GM23248 (cell line): ENCODE data around the gene LENG8. TPM values are rescaled to one million over a fixed set of nuclear protein-coding genes. Genes with fewer than 3 reads are reported as not detected.
"Not testable (repeated sequence)": the region's sequence is repeated elsewhere in the genome, so short reads cannot be mapped to it uniquely, and the experiment has no call there.

Experiments used
- DNase-seq: peaks from one replicate; pipeline ENCODE4 v3.0.0-alpha.2; 2015
- H2AFZ ChIP-seq: fragments of 200-600 bp; sonication (generic); 2 replicates; pipeline ENCODE4 v1.6.1; 2016; ENCODE audit warnings: antibody characterized with exemption
- H3F3A ChIP-seq: fragments of 200-600 bp; sonication (generic); 2 replicates; pipeline ENCODE4 v1.6.1; 2016; ENCODE audit warnings: mild to moderate bottlenecking, antibody characterized with exemption, mixed run types; ENCODE audit not compliant: insufficient read depth
- H3K27ac ChIP-seq: fragments of 200-600 bp; sonication (generic); 2 replicates; pipeline ENCODE4 v1.5.1; 2016; ENCODE audit warnings: mild to moderate bottlenecking
- H3K27me3 ChIP-seq: fragments of 200-600 bp; sonication (generic); replicated peaks from 2 replicates; pipeline ENCODE4 v1.6.1; 2016; ENCODE audit warnings: mild to moderate bottlenecking; ENCODE audit not compliant: insufficient read depth
- H3K36me3 ChIP-seq: fragments of 200-600 bp; sonication (generic); 2 replicates; pipeline ENCODE4 v1.6.1; 2016; ENCODE audit warnings: low read depth, mild to moderate bottlenecking
- H3K4me1 ChIP-seq: fragments of 200-600 bp; sonication (generic); 2 replicates; pipeline ENCODE4 v1.6.1; 2016; ENCODE audit warnings: mild to moderate bottlenecking; ENCODE audit not compliant: insufficient read depth
- H3K4me2 ChIP-seq: fragments of 200-600 bp; sonication (generic); one replicate; pipeline ENCODE4 v1.6.1; 2016; ENCODE audit warnings: mild to moderate bottlenecking; ENCODE audit not compliant: unreplicated experiment
- H3K4me3 ChIP-seq: fragments of 200-600 bp; sonication (generic); 2 replicates; pipeline ENCODE4 v1.5.1; 2016; ENCODE audit warnings: mild to moderate bottlenecking
- H3K79me2 ChIP-seq: fragments of 200-600 bp; sonication (generic); 2 replicates; pipeline ENCODE4 v1.6.1; 2016; ENCODE audit warnings: mild to moderate bottlenecking; ENCODE audit not compliant: insufficient read depth
- H3K9ac ChIP-seq: fragments of 200-600 bp; sonication (generic); 2 replicates; pipeline ENCODE4 v1.6.1; 2016; ENCODE audit warnings: mild to moderate bottlenecking
- H3K9me2 ChIP-seq: fragments of 200-600 bp; sonication (generic); 2 replicates; pipeline ENCODE4 v1.6.1; 2016; ENCODE audit warnings: mixed run types, mild to moderate bottlenecking, moderate library complexity; ENCODE audit not compliant: insufficient read depth
- H3K9me3 ChIP-seq: fragments of 200-600 bp; sonication (generic); one replicate; pipeline ENCODE4 v1.6.1; 2017; ENCODE audit warnings: low read depth
- H4K20me1 ChIP-seq: fragments of 200-600 bp; sonication (generic); 2 replicates; pipeline ENCODE4 v1.6.0; 2016; ENCODE audit not compliant: insufficient read depth
- EZH2 ChIP-seq: fragments of 200-600 bp; sonication (generic); IDR thresholded peaks from 2 replicates; pipeline ENCODE4 v1.6.1; 2018; ENCODE audit warnings: antibody characterized with exemption, mild to moderate bottlenecking; ENCODE audit not compliant: insufficient read depth, poor library complexity, severe bottlenecking
- EZH2phosphoT487 ChIP-seq: fragments of 200-600 bp; sonication (generic); IDR thresholded peaks from 2 replicates; pipeline ENCODE4 v1.6.1; 2018; ENCODE audit warnings: antibody characterized with exemption, moderate library complexity, mild to moderate bottlenecking, low read depth; ENCODE audit not compliant: insufficient read depth
- WGBS, 2 experiments: methylation state at CpG; one replicate each; pipeline ENCODE4 v1.1.6; 2015 to 2017; ENCODE audit warnings: low lambda C conversion rate in 2 of 2, low coverage in 1 of 2; ENCODE audit errors: missing lambda C conversion rate in 2 of 2; 5-methylcytosine and 5-hydroxymethylcytosine counted together
- in situ Hi-C: fragments of 300-500 bp; cut with MboI; formaldehyde crosslinking; loops from 2 replicates; pipeline ENCODE4 v1.15.0; 2020
- polyA plus RNA-seq: library from polyadenylated mRNA; unstranded; fragments of >200 nt; fragmentation: Nextera tagmentation; extraction: Ambion mirVana; gene quantifications from 2 replicates; pipeline ENCODE4 v1.2.1, GENCODE V29; 2016
- small RNA-seq: library from RNA; depleted of rRNA; stranded (forward); fragments of <200 nt; gene quantifications from one replicate; pipeline ENCODE3, GENCODE V24; 2014; ENCODE audit warnings: low read depth, low replicate concordance
- total RNA-seq: library from RNA; depleted of rRNA; stranded (reverse); fragments of >200 nt; shearing (Covaris generic); gene quantifications from 2 replicates; pipeline ENCODE4 v1.2.3, GENCODE V29; 2014; rRNA removed

Gene LENG8
- total and polyA plus RNA-seq, 2 experiments from 2014 or later = 29.2 to 45.5 TPM

GRCh38 chr19:54506079-54506478 lies 57.1 kb downstream of the LENG8 start:
- Histone ChIP-seq H3K9me2 (no peaks in the 10 kb centered on the region), H2AFZ (no peak overlapping the region), H3K27ac (no peak overlapping the region), H3K4me3 (no peak overlapping the region), H3K4me2 (no peak overlapping the region), H3K9ac (no peak overlapping the region), H3K36me3 (no peaks in the 10 kb centered on the region), H3K79me2 (no peaks in the 10 kb centered on the region), H4K20me1 (no peaks in the 10 kb centered on the region), H3K4me1 (no peaks in the 10 kb centered on the region), H3K9me3 (no peaks in the 10 kb centered on the region), H3K27me3 (no peaks in the 10 kb centered on the region), H3F3A (no peaks in the 10 kb centered on the region)
- TF ChIP-seq EZH2 (no peak), EZH2phosphoT487 (no peak)
- 50 to 53% methylated on average over 10 of the region's 10 CpGs for WGBS, 2 experiments
- no peak for DNase-seq
- in situ Hi-C loops = no loop called here

- H3K9me3 ChIP-seq, H4K20me1 ChIP-seq, H3K36me3 ChIP-seq, H3K4me2 ChIP-seq, H3K9ac ChIP-seq, H3F3A ChIP-seq, H3K4me1 ChIP-seq, in situ Hi-C loops, H3K9me2 ChIP-seq, H3K27ac ChIP-seq, H3K79me2 ChIP-seq, H2AFZ ChIP-seq, DNase-seq, H3K4me3 ChIP-seq, H3K27me3 ChIP-seq: not testable (repeated sequence)
- WGBS, 2 experiments = 33 to 43% methylated on average over 9 to 13 of the region's 15 CpGs
Measured at GRCh38 chr19:54507038-54507717, 58.2 kb downstream of the LENG8 start.

- no peaks in the 10 kb centered on the region for H3K27me3 ChIP-seq
- no peak for TF ChIP-seq EZH2
- TF ChIP-seq EZH2phosphoT487 = no peak
- no peaks in the 10 kb centered on the region for H3K79me2 ChIP-seq
- no peak overlapping the region for H3K27ac ChIP-seq
- no peaks in the 10 kb centered on the region for H3K9me2 ChIP-seq
- in situ Hi-C loops = no loop called here
- no peaks in the 10 kb centered on the region for H4K20me1 ChIP-seq
- DNase-seq = no peak
- H3K36me3 ChIP-seq = no peaks in the 10 kb centered on the region
- no peaks in the 10 kb centered on the region for H3K9me3 ChIP-seq
- H3K4me3 ChIP-seq = no peak overlapping the region
- no peak overlapping the region for H3K9ac ChIP-seq
- H3K4me2 ChIP-seq = no peak overlapping the region
- WGBS, 2 experiments = 17 to 22% methylated on average over 12 of the region's 12 CpGs
- no peak overlapping the region for H2AFZ ChIP-seq
- no peaks in the 10 kb centered on the region for H3K4me1 ChIP-seq
- no peaks in the 10 kb centered on the region for H3F3A ChIP-seq
Measured at GRCh38 chr19:54507824-54508223, 58.8 kb downstream of the LENG8 start.

- H3K9me3 ChIP-seq, H3K27me3 ChIP-seq, H3K27ac ChIP-seq, H3K4me1 ChIP-seq, H3K9me2 ChIP-seq, H3K4me2 ChIP-seq, H3K9ac ChIP-seq, H2AFZ ChIP-seq, H3K36me3 ChIP-seq, in situ Hi-C loops, H3F3A ChIP-seq, H4K20me1 ChIP-seq, H3K79me2 ChIP-seq, DNase-seq, H3K4me3 ChIP-seq: not testable (repeated sequence)
- 16 to 42% methylated on average over 3 of the region's 3 CpGs for WGBS, 2 experiments
Measured at GRCh38 chr19:54508487-54508886, 59.5 kb downstream of the LENG8 start.

- not testable (repeated sequence) for H3K9me2 ChIP-seq
- WGBS, 2 experiments = 36 to 51% methylated on average over 7 to 9 of the region's 21 CpGs
Measured at GRCh38 chr19:54509200-54509940, 60.4 kb downstream of the LENG8 start.

More at GRCh38 chr19:54509200-54509940, 60.4 kb downstream of the LENG8 start:
- H4K20me1 ChIP-seq, H3K4me3 ChIP-seq, in situ Hi-C loops, H3K27ac ChIP-seq, H3F3A ChIP-seq, DNase-seq, H3K79me2 ChIP-seq, H3K9me3 ChIP-seq, H3K4me1 ChIP-seq, H3K36me3 ChIP-seq, H3K9ac ChIP-seq, H2AFZ ChIP-seq, H3K27me3 ChIP-seq, H3K4me2 ChIP-seq: not testable (repeated sequence)

Small RNA genes lying within 50 kb of the gene (small RNA-seq; reads per million reads assigned to genes)
- gene AC245884.3 = not detected

Other genes with a start within 250 kb of the LENG8 start
- 1,319 and 1,498 TPM in 2 replicates for gene RPS9, start 248.3 kb upstream of the LENG8 start, total RNA-seq
- 395 and 404 TPM in 2 replicates for gene RPS9, start 248.3 kb upstream of the LENG8 start, polyA plus RNA-seq
- not detected in 2 replicates for gene LILRB3, start 226.2 kb upstream of the LENG8 start, total RNA-seq
- gene LILRB3, start 226.2 kb upstream of the LENG8 start, polyA plus RNA-seq = 0.13 and 0.53 TPM in 2 replicates
- not detected in 2 replicates for gene LILRA6, start 206.4 kb upstream of the LENG8 start, total RNA-seq
- gene LILRA6, start 206.4 kb upstream of the LENG8 start, polyA plus RNA-seq = not detected in 2 replicates
- gene LILRB5, start 191.9 kb upstream of the LENG8 start, total RNA-seq = not detected in 2 replicates
- gene LILRB5, start 191.9 kb upstream of the LENG8 start, polyA plus RNA-seq = not detected in 2 replicates
- gene LILRB2, start 168.1 kb upstream of the LENG8 start, total RNA-seq = not detected in 2 replicates
- not detected in 2 replicates for gene LILRB2, start 168.1 kb upstream of the LENG8 start, polyA plus RNA-seq
- not detected in 2 replicates for gene LILRA5, start 136.0 kb upstream of the LENG8 start, total RNA-seq
- gene LILRA5, start 136.0 kb upstream of the LENG8 start, polyA plus RNA-seq = not detected in 2 replicates
- gene LILRA4, start 110.0 kb upstream of the LENG8 start, total RNA-seq = not detected in 2 replicates
- gene LILRA4, start 110.0 kb upstream of the LENG8 start, polyA plus RNA-seq = not detected in 2 replicates
- gene LAIR1, start 84.3 kb upstream of the LENG8 start, total RNA-seq = not detected in 2 replicates
- not detected in 2 replicates for gene LAIR1, start 84.3 kb upstream of the LENG8 start, polyA plus RNA-seq
- not detected in 2 replicates for gene TTYH1, start 33.7 kb upstream of the LENG8 start, total RNA-seq
- 0.05 TPM in 2 replicates for gene TTYH1, start 33.7 kb upstream of the LENG8 start, polyA plus RNA-seq
- gene LENG9, start 14.6 kb downstream of the LENG8 start, total RNA-seq = 6.6 and 13.5 TPM in 2 replicates
- gene LENG9, start 14.6 kb downstream of the LENG8 start, polyA plus RNA-seq = 0.30 and 0.41 TPM in 2 replicates
- gene CDC42EP5, start 24.1 kb downstream of the LENG8 start, total RNA-seq = 39.6 and 51.7 TPM in 2 replicates
- gene CDC42EP5, start 24.1 kb downstream of the LENG8 start, polyA plus RNA-seq = 4.4 and 5.2 TPM in 2 replicates
- not detected in 2 replicates for gene LAIR2, start 53.6 kb downstream of the LENG8 start, total RNA-seq
- gene LAIR2, start 53.6 kb downstream of the LENG8 start, polyA plus RNA-seq = not detected in 2 replicates
- not detected in 2 replicates for gene LILRA2, start 124.6 kb downstream of the LENG8 start, total RNA-seq
- not detected in 2 replicates for gene LILRA2, start 124.6 kb downstream of the LENG8 start, polyA plus RNA-seq
- not detected in 2 replicates for gene LILRA1, start 144.4 kb downstream of the LENG8 start, total RNA-seq
- not detected in 2 replicates for gene LILRA1, start 144.4 kb downstream of the LENG8 start, polyA plus RNA-seq
- not detected in 2 replicates for gene LILRB1, start 181.3 kb downstream of the LENG8 start, total RNA-seq
- 0.06 TPM in 1 of 2 replicates, not detected in the other for gene LILRB1, start 181.3 kb downstream of the LENG8 start, polyA plus RNA-seq
- gene LILRB4, start 213.8 kb downstream of the LENG8 start, total RNA-seq = not detected in 2 replicates
- gene LILRB4, start 213.8 kb downstream of the LENG8 start, polyA plus RNA-seq = not detected in 2 replicates